Caki2 (cell line): ENCODE data around the gene DAPK1. TPM values are rescaled to one million over a fixed set of nuclear protein-coding genes. Genes with fewer than 3 reads are reported as not detected.

Experiments used
- DNase-seq: peaks from one replicate; pipeline ENCODE4 v3.0.0-alpha.2; 2015; ENCODE audit warnings: low read depth
- in situ Hi-C: cut with HindIII; loops from 2 replicates; pipeline ENCODE4 v1.10.0; 2016; ENCODE audit warnings: low sequenced_read_pairs, low pct_unique_long_range_greater_than_20kb, mixed read lengths
- total RNA-seq: library from RNA; depleted of rRNA; stranded (reverse); fragments of >200 nt; shearing (Covaris generic); gene quantifications from 2 replicates; pipeline ENCODE4 v1.2.3, GENCODE V29; 2014; ENCODE audit warnings: low replicate concordance

Gene DAPK1
- total RNA-seq, 1 experiment from 2014 or later = 20.9 TPM

- in situ Hi-C loops = no loop called here
These were observed 183.8 kb downstream of the DAPK1 start for GRCh38 chr9:87681271-87682061.

DNA sequence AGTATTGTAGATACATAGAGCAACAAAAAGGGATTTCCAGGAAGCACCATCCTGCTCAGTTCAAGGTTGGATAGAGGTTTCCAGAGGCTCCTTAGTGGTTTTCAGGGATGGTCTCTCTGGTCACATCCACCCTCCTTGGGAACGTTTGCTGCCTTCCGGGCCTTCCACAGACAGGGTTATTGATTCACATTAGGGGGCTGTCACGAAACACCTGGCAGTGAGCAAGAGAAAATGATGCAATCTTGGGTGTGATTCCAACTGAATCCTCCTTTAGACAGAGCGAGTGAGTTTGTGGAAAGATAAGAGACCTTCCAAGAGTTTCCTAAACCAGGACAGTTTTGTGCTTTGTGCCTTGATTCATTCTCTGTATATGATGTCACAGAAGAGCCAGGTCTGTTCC is 184.4 kb downstream of the DAPK1 start:
- in situ Hi-C loops = no loop called here
- no peak for DNase-seq

More at GRCh38 chr9:87681271-87682061, 183.8 kb downstream of the DAPK1 start:
- no peak for DNase-seq

DNA sequence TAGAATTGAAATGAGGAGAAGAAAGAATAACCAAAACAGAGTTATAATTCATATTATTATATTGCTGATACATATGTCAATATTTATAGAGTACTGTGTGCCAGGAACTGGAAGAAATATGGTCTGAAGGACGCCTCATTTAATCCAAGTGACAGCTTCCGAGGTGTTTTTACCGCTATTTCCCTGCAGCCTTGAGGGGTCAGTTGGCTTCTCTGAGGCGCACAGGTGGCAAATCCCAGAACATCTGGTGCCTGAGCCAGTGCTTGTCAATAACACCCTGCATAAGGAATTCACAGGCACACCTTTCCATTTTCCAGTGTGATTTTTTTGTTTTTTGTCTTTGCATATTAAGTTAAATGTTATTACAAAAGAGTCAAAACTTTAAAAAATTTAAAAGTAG is 185.0 kb downstream of the DAPK1 start:
- DNase-seq = no peak
- in situ Hi-C loops = no loop called here

- in situ Hi-C loops = no loop called here
- no peak for DNase-seq
These were observed 186.3 kb downstream of the DAPK1 start for GRCh38 chr9:87683751-87684626.

GRCh38 chr9:87684627-87685219 is 187.1 kb downstream of the DAPK1 start:
- in situ Hi-C loops = no loop called here
- DNase-seq = no peak

- DNase-seq = no peak
- in situ Hi-C loops = no loop called here
These were observed 187.8 kb downstream of the DAPK1 start for GRCh38 chr9:87685441-87685840.

DNA sequence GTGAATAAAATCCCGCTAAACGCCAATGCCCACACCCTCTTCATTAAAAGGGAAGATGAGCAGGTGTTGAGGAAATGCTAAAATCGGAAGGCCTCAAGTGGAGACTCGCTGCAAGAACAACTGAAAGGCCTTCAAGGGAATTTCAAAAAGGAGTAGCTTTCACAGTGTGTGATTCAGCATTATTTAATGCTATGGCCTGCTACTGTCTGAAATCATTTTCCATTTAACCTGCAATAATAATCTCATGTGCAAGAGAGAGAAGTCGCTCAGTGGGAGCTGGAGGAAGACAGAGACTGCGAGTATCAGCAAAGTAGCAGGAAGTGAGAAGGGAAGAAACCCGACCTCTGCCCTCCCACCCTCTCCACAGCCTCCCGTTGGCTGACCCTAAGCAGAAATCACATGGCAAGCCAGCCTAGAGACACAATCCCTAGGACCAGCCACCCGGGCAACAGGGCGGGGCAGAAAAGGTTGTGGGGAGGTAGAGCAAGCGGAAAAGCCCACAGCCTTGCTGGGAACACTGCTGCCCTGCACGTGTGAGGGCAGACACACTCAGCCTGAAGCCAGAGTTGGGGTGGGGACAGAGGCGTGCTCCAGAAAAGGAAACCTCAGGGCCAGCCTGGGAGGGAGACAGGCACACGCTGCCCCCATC is 188.3 kb downstream of the DAPK1 start:
- in situ Hi-C loops = no loop called here

DNA sequence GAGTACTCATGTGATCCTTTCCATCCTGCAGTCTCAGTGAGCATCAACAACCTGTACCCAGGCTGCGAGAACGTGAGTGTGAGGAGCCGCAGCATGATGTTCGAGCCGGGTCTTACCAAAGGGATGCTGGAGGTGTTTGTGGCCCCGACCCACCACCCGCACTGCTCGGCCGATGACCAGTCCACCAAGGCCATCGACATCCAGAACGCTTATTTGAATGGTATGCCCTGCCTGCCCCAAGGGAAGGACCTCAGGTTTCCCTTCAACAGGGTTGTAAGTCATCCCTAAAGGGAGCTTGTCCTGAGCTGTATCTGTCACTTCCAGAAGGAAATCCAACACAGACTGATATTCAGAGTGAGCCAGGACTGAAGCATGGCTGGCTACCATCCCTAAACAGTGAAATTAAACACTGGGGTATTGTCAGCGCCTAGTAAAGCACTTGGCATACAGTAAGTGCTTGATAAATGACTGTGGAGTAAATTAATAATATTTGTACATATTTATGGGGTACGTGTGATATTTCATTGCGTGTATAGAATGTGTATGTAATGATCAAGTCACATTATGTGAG is 188.9 kb downstream of the DAPK1 start:
- in situ Hi-C loops = no loop called here
- no peak for DNase-seq

More for the DNA sequence above, 188.3 kb downstream of the DAPK1 start:
- DNase-seq = no peak

DNA sequence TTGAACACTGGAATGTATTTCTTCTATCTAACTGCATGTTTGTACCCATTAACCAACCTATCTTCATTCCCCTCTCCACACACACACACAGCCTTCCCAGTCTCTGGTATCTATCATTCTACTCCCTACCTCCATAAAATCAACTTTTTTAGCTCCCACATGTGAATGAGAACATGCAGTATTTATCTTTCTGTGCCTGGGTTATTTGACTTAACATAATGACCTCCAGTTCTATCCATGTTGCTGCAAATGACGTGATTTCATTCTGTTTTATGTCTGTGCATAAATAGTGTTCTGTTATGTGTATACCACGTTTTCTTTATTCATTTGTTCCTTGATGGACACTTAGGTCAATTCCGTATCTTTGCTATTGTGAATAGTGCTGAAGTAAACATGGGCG is 189.5 kb downstream of the DAPK1 start:
- in situ Hi-C loops = no loop called here
- no peak for DNase-seq

- in situ Hi-C loops = no loop called here
- DNase-seq = no peak
These were observed 196.6 kb downstream of the DAPK1 start for GRCh38 chr9:87694236-87694755.

- no peak for DNase-seq
- in situ Hi-C loops = no loop called here
These were observed 197.9 kb downstream of the DAPK1 start for GRCh38 chr9:87695523-87695922.

DNA sequence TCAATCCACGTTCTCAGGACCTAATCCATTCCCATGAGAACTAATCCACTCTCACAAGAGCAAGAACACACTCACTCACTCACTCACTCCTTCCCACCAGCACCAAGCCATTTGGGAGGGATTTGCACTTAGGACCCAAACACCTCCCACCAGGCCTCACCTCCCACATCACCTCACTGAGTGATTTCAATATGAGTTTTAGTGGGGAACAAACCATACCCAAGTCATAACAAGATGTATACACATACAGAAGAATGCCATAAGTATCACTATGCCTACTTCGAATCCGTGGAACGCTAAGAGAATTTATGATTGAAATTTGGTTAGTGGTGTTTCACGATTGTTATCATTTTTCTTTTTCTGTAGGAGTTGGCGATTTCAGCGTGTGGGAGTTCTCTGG is 199.0 kb downstream of the DAPK1 start:
- in situ Hi-C loops = no loop called here
- no peak for DNase-seq

DNA sequence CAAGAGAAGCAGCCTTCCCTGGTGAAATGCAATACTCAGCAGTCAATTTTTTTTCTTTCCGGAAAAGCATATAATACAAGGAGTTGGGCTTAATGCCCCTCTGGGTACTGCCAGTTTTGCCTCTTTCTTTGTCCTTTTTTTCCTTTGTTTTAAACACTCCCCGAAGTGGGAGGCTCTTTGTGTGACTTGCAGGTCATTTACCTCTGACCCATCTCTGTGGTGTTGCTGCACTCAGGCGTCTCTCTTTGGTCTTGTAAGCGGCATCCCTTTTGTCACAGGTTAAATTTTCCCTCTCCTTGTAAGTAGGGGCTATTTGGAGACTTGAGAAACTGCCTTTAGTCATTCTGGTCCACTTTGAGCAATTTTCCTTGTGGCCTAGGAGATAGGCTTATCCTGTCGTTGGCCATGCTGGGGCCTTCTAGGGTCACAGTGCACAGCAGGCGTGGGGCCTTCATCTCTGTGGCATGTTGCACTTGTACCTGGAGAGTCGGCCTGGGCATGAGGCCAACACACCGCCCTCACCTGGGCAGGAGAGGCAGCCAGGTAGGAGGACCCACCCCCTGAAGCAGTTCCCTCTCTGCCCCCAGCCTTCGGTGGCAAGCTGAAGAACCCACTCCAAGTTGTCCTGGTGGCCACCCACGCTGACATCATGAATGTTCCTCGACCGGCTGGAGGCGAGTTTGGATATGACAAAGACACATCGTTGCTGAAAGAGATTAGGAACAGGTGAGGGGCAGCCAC is 200.6 kb downstream of the DAPK1 start:
- in situ Hi-C loops = no loop called here

DNA sequence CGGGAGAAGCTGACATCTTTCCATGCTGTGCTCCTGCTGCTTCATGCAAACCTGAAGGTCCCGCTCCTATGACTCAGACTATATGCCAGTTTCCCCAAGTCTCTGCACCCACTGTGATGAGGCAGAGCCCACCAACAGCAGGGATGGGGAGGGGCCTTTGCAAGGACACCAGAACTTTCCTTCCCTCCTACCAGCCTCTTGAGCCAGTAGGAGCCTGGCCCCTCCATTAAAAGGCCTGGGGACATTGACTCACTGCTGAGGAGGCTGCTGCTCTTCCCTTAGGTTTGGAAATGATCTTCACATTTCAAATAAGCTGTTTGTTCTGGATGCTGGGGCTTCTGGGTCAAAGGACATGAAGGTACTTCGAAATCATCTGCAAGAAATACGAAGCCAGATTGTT is 202.2 kb downstream of the DAPK1 start:
- in situ Hi-C loops = no loop called here
- DNase-seq = no peak

More for the DNA sequence above, 200.6 kb downstream of the DAPK1 start:
- DNase-seq = no peak

GRCh38 chr9:87701491-87701890 is 203.8 kb downstream of the DAPK1 start:
- in situ Hi-C loops = no loop called here

GRCh38 chr9:87701931-87702421 is 204.3 kb downstream of the DAPK1 start:
- in situ Hi-C loops = no loop called here
- DNase-seq = no peak

More at GRCh38 chr9:87701491-87701890, 203.8 kb downstream of the DAPK1 start:
- no peak for DNase-seq

DNA sequence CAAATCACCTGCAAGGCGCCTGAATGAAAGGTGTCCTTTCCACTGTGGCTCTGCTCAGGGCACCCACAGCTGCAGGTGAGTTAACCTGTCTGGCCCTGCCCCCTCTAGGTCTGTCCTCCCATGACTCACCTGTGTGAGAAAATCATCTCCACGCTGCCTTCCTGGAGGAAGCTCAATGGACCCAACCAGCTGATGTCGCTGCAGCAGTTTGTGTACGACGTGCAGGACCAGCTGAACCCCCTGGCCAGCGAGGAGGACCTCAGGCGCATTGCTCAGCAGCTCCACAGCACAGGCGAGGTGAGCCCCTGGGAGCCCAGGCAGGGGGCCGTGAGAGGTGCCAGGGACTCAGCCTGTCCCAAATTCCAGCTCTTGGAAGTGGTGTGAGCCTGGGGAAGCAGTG is 205.3 kb downstream of the DAPK1 start:
- in situ Hi-C loops = no loop called here
- DNase-seq = no peak
